Measurements from ENCODE around the gene RAD51B.
"Not testable (repeated sequence)": the region's sequence is repeated elsewhere in the genome, so short reads cannot be mapped to it uniquely, and the experiment has no call there.

Gene RAD51B

DNA sequence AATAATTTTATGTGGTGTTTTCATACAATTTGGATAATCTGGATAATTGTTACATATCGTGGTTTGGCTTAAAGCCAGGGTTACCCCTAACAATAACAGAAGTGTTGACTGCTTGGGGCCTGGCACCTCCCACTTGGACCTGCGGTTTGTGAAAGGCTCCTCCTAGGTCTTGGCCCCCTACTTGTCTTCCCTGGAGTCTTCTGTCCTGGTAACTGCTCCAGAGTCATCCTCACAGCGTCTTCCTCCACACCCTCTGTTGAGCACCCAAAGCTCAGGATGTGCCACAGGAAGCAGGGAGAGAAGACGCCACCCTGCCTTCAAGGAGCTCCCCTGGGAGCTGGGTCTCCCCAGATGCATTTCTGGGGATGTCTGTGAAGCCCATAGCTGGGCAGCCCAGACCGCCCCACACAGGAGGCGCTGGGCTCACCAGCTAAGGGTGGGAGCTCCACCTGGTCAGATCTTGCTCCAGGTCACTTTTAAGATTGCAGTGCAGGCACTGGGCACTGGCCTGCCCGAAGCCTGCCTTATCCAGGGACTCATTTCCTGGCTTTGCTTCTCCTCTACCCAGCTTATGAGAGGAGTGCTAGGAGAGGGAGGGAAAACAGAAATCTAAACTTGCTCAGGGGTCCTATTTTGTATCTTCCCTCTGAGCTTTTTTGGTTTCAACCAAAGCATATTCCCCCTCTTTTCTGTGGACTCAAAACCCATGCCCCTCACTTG lies 875.1 kb downstream of the RAD51B start:
- DNase-seq (ENCODE audit: extremely low spot score, insufficient read length, low read depth) (no peak), FAIRE-seq (no peak)

DNA sequence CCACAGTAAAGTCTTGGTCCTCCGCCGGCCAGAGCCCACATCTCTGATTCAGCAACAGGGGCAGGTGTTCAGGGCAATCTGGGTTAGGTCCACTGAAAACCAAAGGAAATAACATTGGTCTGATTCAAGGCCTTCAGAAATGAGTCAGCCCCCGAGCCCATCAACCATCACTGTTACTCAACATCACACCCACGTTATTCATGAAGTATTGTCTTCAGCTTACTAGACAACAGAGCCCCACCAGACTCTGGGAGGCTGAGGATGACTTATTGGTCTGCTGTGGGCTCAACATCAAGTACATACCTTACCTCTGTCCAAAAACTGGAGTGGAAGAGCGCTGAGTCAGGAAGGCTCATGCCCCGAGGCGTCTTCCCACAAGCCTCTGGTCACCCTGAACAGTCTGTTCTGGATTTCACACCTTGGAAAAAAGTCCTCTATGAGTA lies 875.8 kb downstream of the RAD51B start:
- peak; percentile 99 for FAIRE-seq
- DNase-seq (ENCODE audit: extremely low spot score, insufficient read length, low read depth): peak; percentile 84

DNA sequence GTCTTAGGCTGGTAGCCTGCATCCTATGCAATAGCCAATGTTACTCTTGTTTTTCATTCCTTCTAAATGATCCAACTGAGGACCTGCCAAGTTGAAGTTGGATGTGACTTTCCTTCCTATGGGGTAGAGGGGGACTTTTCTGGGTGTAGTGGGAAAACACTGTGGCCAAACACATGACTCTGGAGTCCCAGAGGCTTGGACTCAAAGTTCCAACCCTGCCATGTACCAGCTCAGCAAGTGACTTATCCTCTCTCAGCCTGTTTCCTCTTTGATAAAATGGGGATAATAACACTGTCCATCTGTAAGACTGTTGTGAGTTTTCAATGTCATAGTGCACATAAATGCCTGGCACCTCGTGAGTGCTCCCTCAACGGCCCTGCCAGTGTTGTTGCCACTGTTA lies 876.3 kb downstream of the RAD51B start:
- FAIRE-seq (no peak), DNase-seq (ENCODE audit: extremely low spot score, insufficient read length, low read depth) (no peak)

DNA sequence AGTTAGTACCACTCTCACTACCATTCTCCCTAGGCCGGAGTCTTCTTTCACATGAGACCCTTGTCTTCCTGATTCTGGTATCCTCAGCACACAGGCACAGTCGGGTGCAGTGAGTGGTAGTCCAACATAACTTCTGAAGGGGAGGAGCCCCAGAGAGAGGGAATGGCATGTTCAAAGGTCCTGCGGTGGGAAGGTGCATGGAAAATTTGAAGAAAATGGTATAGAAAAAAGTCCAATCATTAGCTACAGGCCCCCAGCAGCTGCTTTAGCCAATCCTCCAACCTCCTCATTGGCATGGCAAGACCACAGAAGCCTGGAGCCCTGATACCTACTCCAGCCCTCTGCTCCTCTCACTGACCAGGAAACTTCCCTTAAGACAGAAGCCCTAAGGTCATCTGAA lies 876.7 kb downstream of the RAD51B start:
- DNase-seq (ENCODE audit: extremely low spot score, insufficient read length, low read depth) (no peak), FAIRE-seq (no peak)

DNA sequence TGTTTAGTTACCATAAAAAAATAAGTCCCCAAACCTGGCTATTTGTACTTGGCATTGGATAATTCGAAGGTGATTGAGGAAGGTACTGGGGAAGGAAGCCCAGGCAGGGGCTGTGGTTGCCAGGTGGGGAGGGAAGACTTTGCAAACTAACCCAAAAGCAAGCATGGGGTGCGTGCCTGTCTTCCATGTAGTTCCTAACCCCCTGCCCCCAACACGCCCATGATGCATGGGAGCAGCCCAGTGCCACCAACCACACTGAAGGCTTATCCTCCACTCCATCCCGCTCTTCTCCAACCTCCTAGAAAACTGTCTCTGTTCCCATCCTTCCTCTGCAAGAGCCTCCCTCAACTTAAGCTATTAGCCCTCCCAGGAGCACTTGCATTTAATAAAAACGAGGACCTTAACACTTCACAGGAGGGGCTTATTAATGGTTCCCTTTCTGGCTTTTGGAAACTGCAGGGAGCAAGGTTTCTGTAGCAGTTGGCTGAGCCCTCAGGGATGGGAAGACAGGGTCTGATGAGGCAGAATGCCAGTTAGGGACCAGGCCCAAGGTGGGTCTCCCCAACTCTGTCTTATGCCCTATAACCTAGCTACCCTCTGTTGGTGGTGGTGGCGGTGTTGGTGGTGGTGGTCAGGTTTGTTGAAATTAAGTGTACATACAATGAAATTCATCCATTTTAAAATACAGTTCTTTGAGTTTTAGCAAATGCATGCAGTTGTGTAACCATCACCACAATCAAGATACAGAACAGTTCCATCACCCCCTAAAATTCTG lies 877.3 kb downstream of the RAD51B start:
- DNase-seq (ENCODE audit: extremely low spot score, insufficient read length, low read depth) (no peak), FAIRE-seq (no peak)

DNA sequence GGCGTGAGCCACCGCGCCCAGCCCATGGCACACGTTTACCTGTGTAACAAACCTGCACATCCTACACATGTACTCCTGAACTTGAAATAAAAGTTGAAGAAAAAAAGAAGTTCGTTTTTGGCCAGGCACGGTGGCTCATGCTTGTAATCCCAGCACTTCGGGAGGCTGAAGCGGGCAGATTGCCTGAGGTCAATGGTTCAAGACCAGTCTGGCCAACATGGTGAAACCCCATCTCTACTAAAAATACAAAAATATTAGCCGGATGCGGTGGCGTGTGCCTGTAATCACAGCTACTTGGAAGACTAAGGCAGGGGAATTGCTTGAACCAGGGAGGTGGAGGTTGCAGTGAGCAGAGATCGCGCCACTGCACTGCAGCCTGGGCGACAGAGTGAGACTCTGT lies 879.2 kb downstream of the RAD51B start:
- FAIRE-seq; DNase-seq (ENCODE audit: extremely low spot score, insufficient read length, low read depth): not testable (repeated sequence)

DNA sequence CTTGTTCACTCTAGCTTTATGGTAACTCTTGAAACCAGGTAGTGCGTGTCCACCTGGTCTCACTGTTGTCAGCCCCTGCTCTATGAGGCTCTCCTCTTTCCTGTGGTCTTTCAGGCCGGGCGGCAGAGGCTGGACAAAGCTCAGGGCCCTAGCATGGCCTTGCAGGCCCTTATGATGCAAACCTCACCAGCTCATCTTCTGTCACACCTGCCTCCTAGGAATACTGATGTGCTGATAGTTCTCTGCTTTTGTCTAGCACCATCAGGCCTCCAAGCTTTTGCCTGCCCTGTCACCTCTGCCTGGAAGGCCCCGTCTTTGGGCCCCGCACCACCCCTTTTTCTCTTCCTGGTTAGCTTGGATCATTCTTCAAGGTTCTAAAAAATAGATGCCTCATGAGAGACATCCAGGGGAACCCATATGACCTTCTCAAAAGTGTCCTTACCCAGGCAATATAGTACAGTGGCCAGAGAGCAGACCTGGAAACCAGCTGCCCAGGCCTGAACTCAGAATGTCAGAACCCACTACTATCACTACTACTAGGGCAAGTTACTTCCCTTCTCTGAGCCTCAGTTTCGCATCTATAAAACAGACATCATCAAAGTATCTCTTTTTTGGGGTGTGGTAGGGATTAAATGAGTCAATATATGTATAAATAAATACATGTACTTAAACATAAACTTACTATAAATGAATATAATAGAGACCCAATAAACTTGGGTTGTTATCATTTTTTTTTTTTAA lies 881.6 kb downstream of the RAD51B start:
- FAIRE-seq (no peak), DNase-seq (ENCODE audit: extremely low spot score, insufficient read length, low read depth) (no peak)

DNA sequence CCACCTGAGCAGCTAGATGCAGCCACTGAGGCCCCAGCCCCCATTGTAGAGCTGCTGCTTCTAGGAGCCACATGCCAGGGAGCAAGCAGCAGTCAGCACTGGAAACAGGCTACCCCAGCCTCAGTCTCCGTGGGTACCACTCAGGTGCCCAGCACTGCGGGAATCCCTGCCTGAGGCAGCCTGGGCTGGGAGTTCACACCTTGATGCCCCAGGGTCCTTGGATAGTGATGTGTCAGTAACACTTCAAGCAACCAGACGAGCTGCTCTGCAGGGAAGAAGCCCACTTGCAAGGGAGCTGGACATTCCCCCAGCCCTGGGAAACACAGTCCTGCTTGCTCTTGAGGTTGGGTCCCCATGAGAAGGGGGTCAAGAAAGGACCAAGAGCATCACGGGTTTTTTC lies 882.6 kb downstream of the RAD51B start:
- DNase-seq (ENCODE audit: extremely low spot score, insufficient read length, low read depth) (no peak), FAIRE-seq (no peak)

DNA sequence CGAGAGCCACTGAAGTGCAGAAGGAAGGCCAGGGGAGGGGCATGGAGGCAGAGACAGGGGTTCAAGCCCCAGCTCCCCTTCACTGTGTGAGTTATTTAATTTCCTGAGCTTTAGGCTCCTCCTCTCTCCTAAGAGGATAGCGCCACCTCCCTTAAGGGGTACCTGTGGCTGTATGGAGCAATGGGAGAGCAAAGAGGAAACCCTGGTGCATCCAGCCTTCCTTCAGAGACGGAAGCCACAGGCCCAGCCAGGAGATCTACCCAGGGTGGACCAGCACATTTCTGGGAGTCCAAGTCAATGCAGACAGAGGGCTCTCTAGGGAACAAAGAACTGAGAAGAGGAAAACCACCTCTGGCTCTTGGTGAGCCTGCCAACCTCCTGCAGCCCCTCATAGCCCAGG lies 883.0 kb downstream of the RAD51B start:
- no peak for DNase-seq (ENCODE audit: extremely low spot score, insufficient read length, low read depth)
- no peak for FAIRE-seq

DNA sequence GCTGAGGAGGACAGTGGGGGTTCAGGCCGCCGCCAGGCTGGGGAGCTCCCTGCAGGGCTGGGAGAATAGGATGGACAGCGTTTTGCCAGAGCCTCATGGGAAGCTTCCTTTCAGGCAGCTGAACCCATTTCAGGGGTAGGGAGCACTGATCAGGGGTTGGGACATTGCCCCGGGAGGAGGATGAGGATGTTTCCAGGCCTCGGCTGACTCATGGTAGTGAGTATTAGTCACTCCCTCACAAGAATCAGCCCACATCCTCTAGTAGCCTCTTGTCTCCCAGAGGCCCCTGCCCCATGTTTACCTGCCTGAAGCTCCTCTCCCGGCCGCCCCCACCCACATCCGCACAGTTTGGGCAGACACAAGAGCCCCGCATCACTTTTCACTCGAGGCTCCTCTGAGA lies 883.5 kb downstream of the RAD51B start:
- FAIRE-seq: no peak
- no peak for DNase-seq (ENCODE audit: extremely low spot score, insufficient read length, low read depth)

DNA sequence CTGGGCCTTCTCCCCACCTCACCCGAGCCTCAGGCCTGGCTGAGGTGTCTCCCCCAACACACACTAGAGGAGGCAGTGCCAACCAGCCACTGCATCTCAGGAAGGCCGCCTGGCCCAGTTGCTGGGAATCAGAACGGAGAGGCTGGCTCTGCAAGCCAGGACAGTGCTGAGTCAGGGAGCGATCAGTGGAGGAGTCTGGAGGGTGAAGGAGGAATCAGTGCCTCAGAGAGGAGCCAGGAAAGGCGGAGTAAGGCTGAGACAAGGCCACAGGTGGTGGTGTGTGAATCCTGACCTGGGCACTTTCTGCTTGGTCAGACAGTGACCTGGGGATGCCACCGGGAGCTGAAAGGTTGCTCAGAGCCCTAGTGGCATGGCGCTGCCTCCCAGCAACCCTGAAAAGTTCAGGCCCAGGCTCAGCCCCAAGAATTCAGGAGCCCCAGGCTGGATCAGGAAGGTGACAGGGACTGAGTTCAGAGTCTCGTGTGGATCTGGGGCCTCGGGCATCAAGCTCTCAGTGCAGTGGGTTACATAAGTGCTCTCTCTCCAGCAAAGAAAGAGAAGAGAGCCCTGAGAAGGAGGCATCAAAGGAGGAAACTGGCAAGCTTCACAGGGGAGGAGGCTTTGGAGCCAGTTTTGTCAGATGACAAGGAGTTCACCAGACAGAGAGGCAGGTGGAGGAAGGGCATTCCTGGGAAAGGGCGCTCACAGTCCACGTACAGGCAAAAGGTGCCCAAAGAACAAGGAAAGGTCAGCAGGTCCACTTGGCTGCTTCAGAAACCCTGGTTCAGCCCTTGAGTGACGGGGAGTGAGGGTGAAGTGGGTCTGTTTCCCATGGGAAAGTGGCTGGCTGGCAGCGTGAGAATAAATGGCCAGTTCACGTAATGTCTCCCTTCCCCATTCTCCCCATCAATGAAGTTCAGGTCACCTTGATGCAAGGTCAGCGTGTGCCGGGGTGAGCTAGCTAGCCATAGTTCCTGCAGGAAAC lies 885.4 kb downstream of the RAD51B start:
- DNase-seq (ENCODE audit: extremely low spot score, insufficient read length, low read depth) (no peak), FAIRE-seq (no peak)

DNA sequence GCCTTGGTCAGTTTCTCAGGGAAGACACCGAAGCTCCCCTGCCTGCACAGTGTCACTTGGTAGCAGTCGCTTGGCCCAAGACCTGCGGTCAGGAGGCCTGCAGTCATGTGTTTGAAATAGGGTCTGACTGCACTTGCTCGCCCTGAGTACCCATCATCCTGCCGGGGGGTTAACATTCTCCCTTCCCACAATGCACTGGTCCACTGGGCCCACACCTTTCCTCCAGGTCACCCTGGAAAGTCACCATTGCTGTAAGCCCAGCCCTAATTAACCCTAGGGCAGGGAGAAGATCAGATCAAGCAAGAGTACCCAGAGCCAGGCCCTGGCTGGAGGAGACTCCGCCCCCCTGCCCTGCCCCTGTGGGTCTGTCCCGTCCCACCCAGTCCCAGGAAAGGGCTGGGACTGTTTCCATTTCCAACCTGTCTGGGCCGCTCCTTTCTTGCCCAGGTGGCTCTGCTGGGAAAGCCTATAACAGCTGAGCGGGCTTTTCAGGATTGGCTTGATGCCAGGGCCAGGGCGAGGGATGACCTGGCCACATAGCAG lies 886.2 kb downstream of the RAD51B start:
- no peak for FAIRE-seq
- DNase-seq (ENCODE audit: extremely low spot score, insufficient read length, low read depth): no peak

DNA sequence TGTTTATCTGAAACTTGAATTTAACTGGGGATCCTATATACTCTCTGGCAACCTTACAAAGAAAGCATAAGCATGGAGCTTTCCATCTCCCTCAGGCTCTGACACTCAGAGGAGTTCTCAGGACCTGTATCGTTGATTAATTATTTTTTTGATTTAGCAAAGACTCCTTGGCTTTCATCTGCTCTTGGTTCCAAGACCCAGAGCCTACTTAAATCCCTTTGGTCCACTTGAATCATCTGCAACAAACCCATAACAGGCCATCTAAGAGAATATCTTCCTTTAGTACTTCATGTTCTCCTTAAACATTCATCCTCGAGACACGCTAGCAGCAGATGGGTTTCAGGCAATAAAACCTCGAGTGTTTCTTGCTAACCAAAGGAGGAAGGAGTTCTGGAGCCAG lies 887.9 kb downstream of the RAD51B start:
- no peak for DNase-seq (ENCODE audit: extremely low spot score, insufficient read length, low read depth)
- FAIRE-seq: no peak

DNA sequence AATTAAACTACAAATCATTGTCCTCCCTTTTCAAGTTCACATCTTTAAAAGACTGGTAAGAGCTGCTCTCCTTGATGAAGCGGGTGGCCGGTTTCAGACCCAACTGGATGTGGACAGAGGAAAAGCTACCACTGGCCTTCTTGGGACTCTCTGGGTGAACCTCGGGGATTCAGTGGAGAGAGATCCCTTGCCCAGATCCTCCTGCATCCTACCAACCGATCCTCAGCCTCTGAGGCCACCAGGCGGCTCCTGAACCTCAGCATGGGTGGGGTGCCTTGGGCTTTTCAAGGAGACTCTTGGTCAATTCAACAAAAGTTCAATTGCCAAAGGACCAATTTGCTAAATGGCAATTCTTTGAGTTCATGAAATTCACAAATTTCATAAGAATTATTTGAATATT lies 888.8 kb downstream of the RAD51B start:
- FAIRE-seq (no peak), DNase-seq (ENCODE audit: extremely low spot score, insufficient read length, low read depth) (no peak)

DNA sequence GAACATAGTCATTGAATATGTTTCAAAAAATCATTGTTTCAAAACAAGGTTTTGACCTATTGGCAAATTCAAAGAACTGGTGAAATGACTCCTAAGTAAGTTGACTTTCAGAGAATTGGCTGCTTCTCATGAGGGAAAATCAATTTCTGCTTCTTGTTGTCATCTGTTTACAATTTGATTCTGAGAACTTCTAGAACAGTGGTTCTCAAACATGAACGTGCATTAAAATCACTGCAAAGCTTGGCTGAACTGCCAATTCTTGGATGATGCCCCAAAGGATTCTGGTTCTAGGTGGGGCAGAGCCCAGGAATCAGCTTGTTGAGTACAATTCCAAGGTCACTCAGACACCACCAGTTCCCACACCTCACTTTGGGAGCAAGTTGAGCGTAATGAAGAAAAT lies 889.4 kb downstream of the RAD51B start:
- no peak for FAIRE-seq
- no peak for DNase-seq (ENCODE audit: extremely low spot score, insufficient read length, low read depth)

DNA sequence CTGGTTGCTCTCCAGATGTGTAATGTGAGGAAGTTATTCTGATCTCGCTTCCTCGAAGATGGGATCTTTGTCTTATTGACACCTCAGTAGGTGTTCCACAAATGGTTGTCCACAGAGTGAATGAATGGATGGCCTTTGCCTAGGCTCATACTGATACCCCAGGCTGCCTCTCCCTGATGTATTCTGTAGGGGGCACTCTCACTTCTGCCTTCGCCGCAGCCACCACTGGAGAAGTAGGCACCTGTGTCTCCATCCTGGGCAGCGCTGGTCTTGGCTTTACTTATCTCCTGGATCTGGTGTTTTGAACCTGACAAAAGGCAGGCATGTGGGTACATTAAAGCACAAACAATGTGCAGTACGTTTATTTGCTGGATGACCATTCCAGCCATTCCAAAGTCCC lies 891.2 kb downstream of the RAD51B start:
- no peak for DNase-seq (ENCODE audit: extremely low spot score, insufficient read length, low read depth)
- FAIRE-seq: no peak

DNA sequence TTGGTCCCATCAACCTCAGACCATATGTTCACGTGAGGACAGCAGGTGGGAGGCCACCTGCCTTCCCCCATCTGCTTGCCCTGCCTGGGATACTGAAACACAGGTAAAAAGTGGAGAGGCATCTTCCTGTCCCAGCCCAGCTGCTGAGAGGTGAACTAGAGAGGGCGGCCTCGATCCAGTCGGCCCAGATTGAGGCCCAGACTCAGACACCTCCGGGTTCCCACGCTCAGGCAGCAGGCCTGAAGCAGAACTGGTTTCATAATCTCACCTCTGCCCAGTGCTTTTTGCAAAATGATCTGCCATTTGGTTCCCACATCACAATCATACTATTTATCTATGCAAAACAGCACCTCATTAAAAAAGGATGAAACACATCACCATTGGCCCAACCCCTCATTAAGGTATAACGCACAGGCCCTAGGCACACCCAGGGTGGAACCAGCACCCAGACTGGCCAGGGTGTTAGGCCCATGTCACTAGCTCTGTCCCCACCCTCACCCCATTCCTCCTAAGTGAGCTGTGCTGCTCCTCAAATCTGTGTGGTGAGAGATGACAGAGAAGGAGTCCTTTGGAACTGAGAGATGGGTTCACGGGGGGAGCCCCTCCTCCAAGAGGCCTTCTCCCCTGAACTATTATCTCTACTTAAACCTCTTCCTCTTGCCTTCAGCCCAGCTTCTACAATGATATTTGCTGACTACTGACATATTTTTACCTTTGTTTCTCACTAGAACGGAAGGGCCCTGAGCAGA lies 892.2 kb downstream of the RAD51B start:
- FAIRE-seq: no peak
- no peak for DNase-seq (ENCODE audit: extremely low spot score, insufficient read length, low read depth)

DNA sequence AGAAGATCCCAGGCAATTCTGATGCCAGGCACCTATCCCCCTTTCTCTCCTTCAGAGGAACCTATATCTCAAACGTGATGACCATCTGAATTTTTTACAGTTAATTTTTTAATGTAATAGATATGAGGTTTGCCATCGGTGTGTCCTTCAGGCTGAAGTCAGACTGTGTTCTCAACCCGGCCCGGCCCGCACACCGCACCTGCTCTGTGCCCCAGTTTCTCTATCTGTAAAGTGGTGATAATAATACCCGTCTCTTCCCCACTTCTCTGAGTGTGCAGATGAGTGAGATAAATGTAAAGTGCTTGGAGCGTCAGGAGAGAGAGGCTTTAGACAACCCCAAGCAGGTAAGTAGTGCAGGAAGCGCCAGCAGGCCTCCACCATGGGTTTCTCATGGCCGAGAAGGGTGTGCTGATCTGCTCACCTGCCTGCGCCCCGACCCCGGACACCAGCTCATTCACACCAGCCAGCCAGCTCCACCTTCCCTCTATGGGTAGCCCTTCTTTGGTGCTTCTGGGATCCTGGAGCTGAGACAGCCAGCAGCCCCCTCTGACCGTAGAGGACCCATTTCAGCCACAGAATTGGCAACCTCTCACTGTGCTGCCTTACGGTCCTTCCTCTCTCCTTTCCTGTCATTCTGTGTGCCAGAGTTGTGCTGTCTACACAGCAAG lies 893.3 kb downstream of the RAD51B start:
- FAIRE-seq: no peak
- no peak for DNase-seq (ENCODE audit: extremely low spot score, insufficient read length, low read depth)

All from GM18507 (cell line).